Mucosa of descending colon (tissue), 3 donors: ENCODE data around the gene HIVEP2. TPM values are rescaled to one million over a fixed set of nuclear protein-coding genes. Genes with fewer than 3 reads are reported as not detected.

Experiments used
- ATAC-seq: fragments of 200-7000 bp; cut with Tn5 transposase; one replicate; pipeline ENCODE4 v1.9.1; 2020; ENCODE audit warnings: mild to moderate bottlenecking, moderate library complexity
- DNase-seq, 3 donors: peaks; one replicate each; pipeline ENCODE4 v3.0.0-alpha.2; 2020
- H3K36me3 ChIP-seq: fragments of 200-600 bp; one replicate; pipeline ENCODE4 v1.8.0; 2021; ENCODE audit warnings: low read depth, mild to moderate bottlenecking
- H3K4me1 ChIP-seq: fragments of 200-600 bp; one replicate; pipeline ENCODE4 v1.8.0; 2021; ENCODE audit warnings: low read depth, mild to moderate bottlenecking
- H3K4me3 ChIP-seq: fragments of 200-600 bp; one replicate; pipeline ENCODE4 v1.8.0; 2021; ENCODE audit warnings: mild to moderate bottlenecking
- H3K9me3 ChIP-seq: fragments of 200-600 bp; one replicate; pipeline ENCODE4 v1.8.0; 2021; ENCODE audit warnings: mild to moderate bottlenecking
- CTCF ChIP-seq: fragments of 200-600 bp; IDR thresholded peaks from one replicate; pipeline ENCODE4 v1.8.0; 2022; ENCODE audit warnings: antibody characterized with exemption, mild to moderate bottlenecking
- intact Hi-C, 2 donors: fragments of 100-400 bp; cut with DNase I in 1 of 2; cut with micrococcal nuclease in 1 of 2; formaldehyde crosslinking; loops; one replicate each; pipeline versions ENCODE4 v1.11.0 to v1.11.1; 2022; cut with DNase I, micrococcal nuclease
- total RNA-seq, 3 donors: library from RNA; stranded (reverse); fragmentation: NEBNext Ultra II Directional in 2 of 3; extraction: Animal tissue kit (Norgen Biotek cat#: 25700) in 2 of 3; gene quantifications; one replicate each; pipeline versions ENCODE4 v1.2.1 to v1.2.4, GENCODE V29; 2021 to 2023
- donor health status: DM: no; HTN: no; CAD: no; lungs with moderate emphysema.
- donor health status: DM: no; HTN: no; CAD: no.
- donor health status: DM: no; HTN: yes; CAD: no.

HIVEP2 gene
- total RNA-seq, 3 donors from 2014 or later: 7.8 to 17.7 (median 11.3) TPM

- Histone ChIP-seq H3K9me3 (no peaks in the 10 kb centered on the region), H3K4me1 (no peaks in the 10 kb centered on the region), H3K4me3 (no peak overlapping the region), H3K36me3 (no peaks in the 10 kb centered on the region)
- no peak for DNase-seq
- intact Hi-C loops: no loop called here
- peak; percentile 62 for ATAC-seq
- no peak for TF ChIP-seq CTCF
Observed at GRCh38 chr6:142784344-142784743, 160.6 kb downstream of the HIVEP2 start.

GRCh38 chr6:142783499-142783898 is 161.5 kb downstream of the HIVEP2 start:
- H3K36me3 ChIP-seq: no peaks in the 10 kb centered on the region
- H3K9me3 ChIP-seq: no peaks in the 10 kb centered on the region
- no peak overlapping the region for H3K4me3 ChIP-seq
- no peaks in the 10 kb centered on the region for H3K4me1 ChIP-seq
- ATAC-seq: no peak
- intact Hi-C loops: no loop called here
- DNase-seq: no peak
- TF ChIP-seq CTCF: no peak

GRCh38 chr6:142781129-142781528 is 163.8 kb downstream of the HIVEP2 start:
- no peak for ATAC-seq
- Histone ChIP-seq H3K9me3 (no peaks in the 10 kb centered on the region), H3K36me3 (no peaks in the 10 kb centered on the region), H3K4me1 (no peaks in the 10 kb centered on the region), H3K4me3 (no peak overlapping the region)
- no peak for TF ChIP-seq CTCF
- intact Hi-C loops: no loop called here
- DNase-seq: no peak

- intact Hi-C loops: no loop called here
- H3K9me3 ChIP-seq: no peaks in the 10 kb centered on the region
- DNase-seq: peak in 1 of 3 donors; percentile 72
- no peak for TF ChIP-seq CTCF
- H3K4me1 ChIP-seq: peaks cover 4% of the 10 kb centered on the region
- H3K36me3 ChIP-seq: no peaks in the 10 kb centered on the region
- peak; percentile 99 for ATAC-seq
- H3K4me3 ChIP-seq: no peak overlapping the region
Observed at GRCh38 chr6:142773859-142774648, 170.9 kb downstream of the HIVEP2 start.

GRCh38 chr6:142773324-142773723 is 171.7 kb downstream of the HIVEP2 start:
- H3K4me3 ChIP-seq: no peak overlapping the region
- no peaks in the 10 kb centered on the region for H3K36me3 ChIP-seq
- TF ChIP-seq CTCF: no peak
- intact Hi-C loops: no loop called here
- H3K9me3 ChIP-seq: no peaks in the 10 kb centered on the region
- ATAC-seq: no peak
- no peak for DNase-seq
- peaks cover 4% of the 10 kb centered on the region for H3K4me1 ChIP-seq
